ENCODE results near the gene GLDN. TPM values are rescaled to one million over a fixed set of nuclear protein-coding genes. Genes with fewer than 3 reads are reported as not detected.

Gene GLDN
- polyA plus RNA-seq, 2 of the 4 experiments (the other 2 are of a cell fraction), result 0.03 to 0.25 TPM

GRCh38 chr15:51335087-51335486 is 6.4 kb upstream of the GLDN start (continued):
- TF ChIP-seq RARB (CRISPR knock-in tag; IDR thresholded peaks at IDR 0.05) (no peak), ZFP36 (IDR thresholded peaks at IDR 0.05; ENCODE audit: borderline replicate concordance, partially characterized antibody) (no peak), SMC3 (IDR thresholded peaks at IDR 0.05) (no peak), CTCF (IDR thresholded peaks at IDR 0.05) (no peak)

GRCh38 chr15:51335538-51336410 is 5.7 kb upstream of the GLDN start:
- ChIA-PET POLR2A (no interaction called here), CTCF (interaction anchor here (0.9 to 1.0 kb wide), 2 partner anchors 9 to 12 kb away, joined by 4 read pairs; no protein-coding TSS in a partner anchor)
- ATAC-seq (peak in 1 of 2 experiments; percentile 65; a peak in 3 of 6 replicates), DNase-seq (ENCODE audit: low read depth in 1 of 2, low spot score in 1 of 2) (no peak), FAIRE-seq (no peak)
- H3K4me2 ChIP-seq, result no peak overlapping the region
- peaks cover 15% of the 10 kb centered on the region; the same call in 1 of the 3 replicates for H3K4me1 ChIP-seq
- no peak overlapping the region for H3K27ac ChIP-seq
- TF ChIP-seq NFE2L2 (conservative IDR thresholded peaks at IDR 0.05; ENCODE audit: low read length), result no peak
- no peak for TF ChIP-seq TP53 (CRISPR knock-in tag; IDR thresholded peaks at IDR 0.05)
- no peak for TF ChIP-seq MAFK (IDR thresholded peaks at IDR 0.05; ENCODE audit: partially characterized antibody)
- TF ChIP-seq KDM5A (IDR thresholded peaks at IDR 0.05), result no peak
- TF ChIP-seq HEYL (CRISPR knock-in tag; IDR thresholded peaks at IDR 0.05), result no peak
- no peak for TF ChIP-seq ZC3H11A (IDR thresholded peaks at IDR 0.05)
- no peak for TF ChIP-seq FOSL2 (IDR thresholded peaks at IDR 0.05)
- TF ChIP-seq FOSL2 (CRISPR knock-in tag; IDR thresholded peaks at IDR 0.05), result no peak
- no peak for TF ChIP-seq HMGXB4 (CRISPR knock-in tag; IDR thresholded peaks at IDR 0.05; ENCODE audit: borderline replicate concordance)
- TF ChIP-seq SMC3 (IDR thresholded peaks at IDR 0.05), result no peak
- TF ChIP-seq E2F6 (IDR thresholded peaks at IDR 0.05; ENCODE audit: borderline replicate concordance, low read depth), result no peak
- TF ChIP-seq ATOH8 (CRISPR knock-in tag; IDR thresholded peaks at IDR 0.05; ENCODE audit: low read depth), result no peak
- TF ChIP-seq POLR2AphosphoS2 (conservative IDR thresholded peaks at IDR 0.05; ENCODE audit: low read length), result no peak
- no peak for TF ChIP-seq ESRRA (IDR thresholded peaks at IDR 0.05; ENCODE audit: borderline replicate concordance, low read length)
- TF ChIP-seq CBX2 (IDR thresholded peaks at IDR 0.05; ENCODE audit: borderline replicate concordance, low read depth), result no peak
- TF ChIP-seq NR3C1 (IDR thresholded peaks at IDR 0.05), result no peak
- TF ChIP-seq MYC (IDR thresholded peaks at IDR 0.05; ENCODE audit: borderline replicate concordance, low read length), result no peak
- no peaks in the 10 kb centered on the region for H3K9me3 ChIP-seq
- no peak overlapping the region for H3K4me3 ChIP-seq
- 73% methylated on average over 9 of the region's 9 CpGs for WGBS (ENCODE audit: missing lambda C conversion rate)
